Tibial artery (tissue), 4 donors: ENCODE results near the gene FBXO41.

Source experiments
- DNase-seq, 2 donors: peaks; one replicate each; pipeline ENCODE4 v3.0.0-alpha.2; 2019
- H3K27ac ChIP-seq, 2 donors: fragments of 200-600 bp; sonication (generic) in 1 of 2; 1 replicate in 1 of 2; 2 replicates in 1 of 2; pipeline ENCODE4 v1.5.1; 2018 to 2019; ENCODE audit warnings: mild to moderate bottlenecking in 1 of 2
- H3K27me3 ChIP-seq, 2 donors: fragments of 200-600 bp; sonication (generic) in 1 of 2; one replicate each; pipeline versions ENCODE4 v1.5.1 to v1.6.0; 2016 to 2019
- H3K36me3 ChIP-seq, 3 donors: fragments of 200-600 bp; sonication (generic) in 2 of 3; one replicate each; pipeline ENCODE4 v1.5.1; 2016 to 2019; ENCODE audit warnings: mild to moderate bottlenecking in 2 of 3
- H3K4me1 ChIP-seq, 4 donors: fragments of 200-600 bp; sonication (generic) in 2 of 4; 1 replicate in 3 of 4; 2 replicates in 1 of 4; pipeline ENCODE4 v1.5.1; 2016 to 2019
- H3K4me3 ChIP-seq, 2 donors: fragments of 200-600 bp; sonication (generic) in 1 of 2; 1 replicate in 1 of 2; 2 replicates in 1 of 2; pipeline ENCODE4 v1.5.1; 2018 to 2019; ENCODE audit warnings: mild to moderate bottlenecking in 2 of 2
- H3K9me3 ChIP-seq, 3 donors: fragments of 200-600 bp; sonication (generic) in 1 of 3; one replicate each; pipeline ENCODE4 v1.5.1; 2016 to 2019
- CTCF ChIP-seq, 2 experiments: fragments of 200-600 bp in 1 of 2; fragments of 450-650 bp in 1 of 2; IDR thresholded peaks; one replicate each; pipeline ENCODE4 v1.5.1; 2017 to 2019; ENCODE audit warnings: antibody characterized with exemption in 2 of 2, mild to moderate bottlenecking in 1 of 2, moderate library complexity in 1 of 2
- intact Hi-C: fragments of 100-400 bp; cut with DNase I; formaldehyde crosslinking; loops from one replicate; pipeline ENCODE4 v1.15.0; 2023; ENCODE audit warnings: low total_unique reads

The FBXO41 gene

GRCh38 chr2:73250872-73251846, 33.1 kb downstream of the FBXO41 start:
- H3K4me3 ChIP-seq: no peak overlapping the region
- H3K4me1 ChIP-seq: no peaks in the 10 kb centered on the region
- H3K27ac ChIP-seq: no peak overlapping the region
- intact Hi-C loops: no loop called here
- peaks cover 72 to 93% (median 85%) of the 10 kb centered on the region in 3 donors for H3K36me3 ChIP-seq
- no peaks in the 10 kb centered on the region for H3K27me3 ChIP-seq
- no peak for DNase-seq
- no peak for TF ChIP-seq CTCF (IDR thresholded peaks at IDR 0.05)
- H3K9me3 ChIP-seq: no peaks in the 10 kb centered on the region

DNA sequence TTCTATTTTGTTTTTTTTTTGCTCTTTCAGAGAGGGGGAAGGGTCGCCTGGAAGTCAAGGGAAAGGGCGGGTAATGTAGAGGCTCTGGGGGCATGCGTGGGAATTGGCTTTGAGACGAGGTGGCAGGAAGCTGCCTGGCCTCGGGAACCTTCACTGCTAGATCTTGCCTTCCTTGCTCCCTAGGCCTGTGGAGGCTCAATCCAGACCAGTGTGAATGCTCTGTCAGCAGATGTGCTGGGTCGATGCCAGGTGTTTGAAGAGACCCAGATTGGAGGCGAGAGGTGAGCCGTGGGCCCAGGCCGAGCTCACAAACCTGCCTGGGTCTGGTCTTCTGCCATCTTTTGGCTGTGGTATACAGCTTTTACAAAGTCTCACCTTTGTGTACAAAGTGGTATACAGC, 34.6 kb downstream of the FBXO41 start:
- Histone ChIP-seq H3K4me3 (no peak overlapping the region), H3K27me3 (no peaks in the 10 kb centered on the region), H3K27ac (no peak overlapping the region), H3K36me3 (peaks cover 85 to 100% (median 95%) of the 10 kb centered on the region in 3 donors), H3K4me1 (no peaks in the 10 kb centered on the region), H3K9me3 (no peaks in the 10 kb centered on the region)
- intact Hi-C loops: no loop called here
- TF ChIP-seq CTCF (IDR thresholded peaks at IDR 0.05): no peak
- peak in 1 of 2 donors; percentile 51 for DNase-seq

DNA sequence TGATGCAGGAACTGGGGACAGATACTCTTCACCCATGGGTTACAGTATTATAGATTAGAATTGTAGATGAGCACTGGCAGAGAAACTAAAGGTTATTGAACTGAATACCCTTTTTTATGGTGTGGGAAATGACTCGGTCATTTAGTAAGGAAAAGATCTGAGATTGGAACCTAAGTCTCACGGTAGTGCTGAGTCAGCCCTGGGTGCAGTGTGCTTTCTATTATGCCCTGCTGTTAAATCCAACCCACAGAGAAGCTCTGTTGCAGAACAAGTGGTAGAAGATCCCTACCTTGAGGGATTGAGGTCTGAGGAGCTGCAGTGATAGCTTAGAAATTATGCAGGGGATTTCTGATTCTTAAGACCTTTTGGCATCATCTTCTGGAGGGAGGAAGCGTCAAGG, 37.4 kb downstream of the FBXO41 start:
- DNase-seq: no peak
- no peaks in the 10 kb centered on the region for H3K27me3 ChIP-seq
- intact Hi-C loops: no loop called here
- H3K4me1 ChIP-seq: no peaks in the 10 kb centered on the region
- TF ChIP-seq CTCF (IDR thresholded peaks at IDR 0.05): no peak
- H3K36me3 ChIP-seq: peaks cover 89 to 100% (median 99%) of the 10 kb centered on the region in 3 donors
- no peak overlapping the region for H3K27ac ChIP-seq
- H3K4me3 ChIP-seq: no peak overlapping the region
- H3K9me3 ChIP-seq: no peaks in the 10 kb centered on the region

- no peak for TF ChIP-seq CTCF (IDR thresholded peaks at IDR 0.05)
- Histone ChIP-seq H3K4me1 (peaks cover 0 to under 1% (median 0%) of the 10 kb centered on the region in 4 donors), H3K27me3 (no peaks in the 10 kb centered on the region), H3K27ac (no peak overlapping the region), H3K9me3 (no peaks in the 10 kb centered on the region), H3K4me3 (no peak overlapping the region), H3K36me3 (peaks cover 80 to 99% (median 90%) of the 10 kb centered on the region in 3 donors)
- no peak for DNase-seq
- intact Hi-C loops: no loop called here
Observed at GRCh38 chr2:73244580-73244979, 39.7 kb downstream of the FBXO41 start.

DNA sequence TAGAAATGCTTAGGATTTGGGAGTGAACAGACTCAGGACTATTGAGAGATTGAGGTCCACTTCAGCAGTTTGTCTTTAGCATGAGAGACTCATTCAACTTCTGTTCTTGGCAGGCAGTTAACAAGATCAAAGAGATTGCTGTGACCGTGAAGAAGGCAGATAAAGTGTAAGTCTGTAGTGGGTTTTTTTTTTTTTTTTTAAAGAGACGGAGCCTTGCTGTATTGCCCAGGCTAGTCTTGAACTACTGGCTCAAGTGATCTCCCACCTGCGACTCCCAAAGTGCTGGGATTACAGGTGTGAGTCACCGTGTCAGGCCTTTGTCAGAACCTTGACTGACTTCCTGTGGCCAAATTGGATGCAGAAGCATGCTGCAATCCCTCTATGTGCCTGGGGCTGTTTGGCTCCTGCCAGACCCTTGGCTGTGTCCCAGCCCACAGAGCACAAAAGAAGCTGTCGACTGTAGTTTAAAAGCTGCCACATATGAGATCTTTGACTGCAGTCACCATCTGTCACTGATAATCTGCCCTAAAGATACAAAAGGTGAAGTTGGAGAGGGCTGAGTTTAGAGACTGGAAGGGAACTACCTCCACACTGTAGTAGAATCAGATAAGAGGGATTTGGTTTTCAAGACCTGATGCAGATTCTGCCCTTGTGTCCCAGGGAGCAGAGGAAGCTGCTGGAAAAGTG, 40.3 kb downstream of the FBXO41 start:
- H3K27ac ChIP-seq: no peak overlapping the region
- DNase-seq: no peak
- H3K27me3 ChIP-seq: no peaks in the 10 kb centered on the region
- peaks cover 74 to 99% (median 90%) of the 10 kb centered on the region in 3 donors for H3K36me3 ChIP-seq
- intact Hi-C loops: no loop called here
- H3K9me3 ChIP-seq: no peaks in the 10 kb centered on the region
- peaks cover 0 to 6% (median 0%) of the 10 kb centered on the region in 4 donors for H3K4me1 ChIP-seq
- H3K4me3 ChIP-seq: no peak overlapping the region
- no peak for TF ChIP-seq CTCF (IDR thresholded peaks at IDR 0.05)
